ENCODE data around the gene CCSER2.
"Not testable (repeated sequence)": the region's sequence is repeated elsewhere in the genome, so short reads cannot be mapped to it uniquely, and the experiment has no call there.

Gene CCSER2

GRCh38 chr10:84314275-84314674 lies 14.1 kb upstream of the CCSER2 start:
- DNase-seq (ENCODE audit: low read depth), result no peak

- DNase-seq (ENCODE audit: low read depth), result no peak
These were observed 11.2 kb upstream of the CCSER2 start for GRCh38 chr10:84317174-84317573.

GRCh38 chr10:84321902-84322301 lies 6.5 kb upstream of the CCSER2 start:
- no peak for DNase-seq (ENCODE audit: low read depth)

- DNase-seq (ENCODE audit: low read depth), result not testable (repeated sequence)
These were observed 4.8 kb upstream of the CCSER2 start for GRCh38 chr10:84323566-84323965.

- DNase-seq (ENCODE audit: low read depth), result not testable (repeated sequence)
These were observed 1.4 kb upstream of the CCSER2 start for GRCh38 chr10:84326995-84327394.

GRCh38 chr10:84329196-84329611 lies 815 bp downstream of the CCSER2 start:
- peak; percentile 25 for DNase-seq (ENCODE audit: low read depth)

- no peak for DNase-seq (ENCODE audit: low read depth)
These were observed 1.7 kb downstream of the CCSER2 start for GRCh38 chr10:84329986-84330651.

GRCh38 chr10:84331091-84331490 lies 2.7 kb downstream of the CCSER2 start:
- DNase-seq (ENCODE audit: low read depth), result no peak

GRCh38 chr10:84333864-84334451 lies 5.6 kb downstream of the CCSER2 start:
- no peak for DNase-seq (ENCODE audit: low read depth)

- DNase-seq (ENCODE audit: low read depth), result no peak
These were observed 6.4 kb downstream of the CCSER2 start for GRCh38 chr10:84334811-84335210.

- DNase-seq (ENCODE audit: low read depth), result no peak
These were observed 7.1 kb downstream of the CCSER2 start for GRCh38 chr10:84335516-84335915.

GRCh38 chr10:84336406-84337090 lies 8.2 kb downstream of the CCSER2 start:
- DNase-seq (ENCODE audit: low read depth), result no peak

GRCh38 chr10:84337199-84337598 lies 8.8 kb downstream of the CCSER2 start:
- no peak for DNase-seq (ENCODE audit: low read depth)

GRCh38 chr10:84339025-84339424 lies 10.6 kb downstream of the CCSER2 start:
- no peak for DNase-seq (ENCODE audit: low read depth)

- DNase-seq (ENCODE audit: low read depth), result no peak
These were observed 11.8 kb downstream of the CCSER2 start for GRCh38 chr10:84340187-84340586.

GRCh38 chr10:84340632-84341537 lies 12.5 kb downstream of the CCSER2 start:
- DNase-seq (ENCODE audit: low read depth), result no peak

- DNase-seq (ENCODE audit: low read depth), result no peak
These were observed 13.1 kb downstream of the CCSER2 start for GRCh38 chr10:84341538-84341856.

- no peak for DNase-seq (ENCODE audit: low read depth)
These were observed 13.6 kb downstream of the CCSER2 start for GRCh38 chr10:84341983-84342382.

GRCh38 chr10:84342584-84342983 lies 14.2 kb downstream of the CCSER2 start:
- DNase-seq (ENCODE audit: low read depth), result no peak

GRCh38 chr10:84343831-84344230 lies 15.4 kb downstream of the CCSER2 start:
- no peak for DNase-seq (ENCODE audit: low read depth)

GRCh38 chr10:84344526-84344925 lies 16.1 kb downstream of the CCSER2 start:
- DNase-seq (ENCODE audit: low read depth), result no peak

- not testable (repeated sequence) for DNase-seq (ENCODE audit: low read depth)
These were observed 19.2 kb downstream of the CCSER2 start for GRCh38 chr10:84347575-84348002.

Measured in stimulated activated CD8-positive, alpha-beta memory T cell treated with anti-CD3 and anti-CD28 coated beads, Interleukin-15, amount 100 ng/mL, for 24 hours (primary cell).